ENCODE results near the gene NFATC2IP.

- no peak for TF ChIP-seq POLR2A (IDR thresholded peaks at IDR 0.05)
- TF ChIP-seq, protein P1, sequence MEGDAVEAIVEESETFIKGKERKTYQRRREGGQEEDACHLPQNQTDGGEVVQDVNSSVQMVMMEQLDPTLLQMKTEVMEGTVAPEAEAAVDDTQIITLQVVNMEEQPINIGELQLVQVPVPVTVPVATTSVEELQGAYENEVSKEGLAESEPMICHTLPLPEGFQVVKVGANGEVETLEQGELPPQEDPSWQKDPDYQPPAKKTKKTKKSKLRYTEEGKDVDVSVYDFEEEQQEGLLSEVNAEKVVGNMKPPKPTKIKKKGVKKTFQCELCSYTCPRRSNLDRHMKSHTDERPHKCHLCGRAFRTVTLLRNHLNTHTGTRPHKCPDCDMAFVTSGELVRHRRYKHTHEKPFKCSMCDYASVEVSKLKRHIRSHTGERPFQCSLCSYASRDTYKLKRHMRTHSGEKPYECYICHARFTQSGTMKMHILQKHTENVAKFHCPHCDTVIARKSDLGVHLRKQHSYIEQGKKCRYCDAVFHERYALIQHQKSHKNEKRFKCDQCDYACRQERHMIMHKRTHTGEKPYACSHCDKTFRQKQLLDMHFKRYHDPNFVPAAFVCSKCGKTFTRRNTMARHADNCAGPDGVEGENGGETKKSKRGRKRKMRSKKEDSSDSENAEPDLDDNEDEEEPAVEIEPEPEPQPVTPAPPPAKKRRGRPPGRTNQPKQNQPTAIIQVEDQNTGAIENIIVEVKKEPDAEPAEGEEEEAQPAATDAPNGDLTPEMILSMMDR (IDR thresholded peaks at IDR 0.05): no peak
Measured at GRCh38 chr16:28935924-28936783, 14.6 kb upstream of the NFATC2IP start.

Measured in esophagus squamous epithelium (tissue), 4 donors.